Activated CD4-positive, alpha-beta T cell treated with anti-CD3 and anti-CD28 coated beads, Interleukin-2, amount 50 U/mL, for 48 hours (primary cell): ENCODE measurements around the gene RAPGEF3.
A peak's percentile ranks its signal among the peaks of the same experiment; 100 is the strongest.

Source experiments
- DNase-seq, 2 experiments: peaks; one replicate each; pipeline ENCODE4 v3.0.0-alpha.2; 2020

RAPGEF3 gene

GRCh38 chr12:47776471-47777143 lies 17.9 kb upstream of the RAPGEF3 start:
- DNase-seq = no peak

GRCh38 chr12:47775100-47775911 lies 16.6 kb upstream of the RAPGEF3 start:
- no peak for DNase-seq

GRCh38 chr12:47774663-47775062 lies 16.0 kb upstream of the RAPGEF3 start:
- no peak for DNase-seq

GRCh38 chr12:47773858-47774580 lies 15.3 kb upstream of the RAPGEF3 start:
- DNase-seq = no peak

GRCh38 chr12:47773062-47773857 lies 14.6 kb upstream of the RAPGEF3 start, which contains the start of gene SLC48A1:
TSS of gene SLC48A1 (plus strand) at chr12:47773238. CDS start at chr12:47773305, 67 bp downstream.
- DNase-seq = peak; percentile 67 to 74

GRCh38 chr12:47772738-47773061 lies 14.0 kb upstream of the RAPGEF3 start:
- no peak for DNase-seq

GRCh38 chr12:47772094-47772660 lies 13.5 kb upstream of the RAPGEF3 start:
- no peak for DNase-seq

- DNase-seq = no peak
These were observed 12.6 kb upstream of the RAPGEF3 start for GRCh38 chr12:47771304-47771703.

- no peak for DNase-seq
These were observed 11.5 kb upstream of the RAPGEF3 start for GRCh38 chr12:47770086-47770726.

GRCh38 chr12:47769234-47770085 lies 10.8 kb upstream of the RAPGEF3 start:
- DNase-seq = no peak

GRCh38 chr12:47768323-47768811 lies 9.7 kb upstream of the RAPGEF3 start:
- DNase-seq = no peak

- DNase-seq = peak; percentile 80 to 83
These were observed 8.6 kb upstream of the RAPGEF3 start for GRCh38 chr12:47767216-47767724.

- DNase-seq = no peak
These were observed 8.0 kb upstream of the RAPGEF3 start for GRCh38 chr12:47766502-47767215.

GRCh38 chr12:47763481-47764346 lies 5.0 kb upstream of the RAPGEF3 start:
- DNase-seq = no peak

GRCh38 chr12:47762850-47763465 lies 4.3 kb upstream of the RAPGEF3 start:
- no peak for DNase-seq

- DNase-seq = no peak
These were observed 171 bp downstream of the RAPGEF3 start for GRCh38 chr12:47758584-47758833.

GRCh38 chr12:47757840-47758583 lies 668 bp downstream of the RAPGEF3 start:
- no peak for DNase-seq

GRCh38 chr12:47757364-47757839 lies 1.3 kb downstream of the RAPGEF3 start:
- no peak for DNase-seq
